Suprapubic skin (tissue), 3 donors: ENCODE measurements around the gene FCHO2.

Source experiments
- CTCF ChIP-seq, 2 donors: fragments of 200-600 bp in 1 of 2; fragments of 450-650 bp in 1 of 2; sonication (generic) in 1 of 2; IDR thresholded peaks; one replicate each; pipeline ENCODE4 v1.5.1; 2016 to 2019; ENCODE audit warnings: antibody characterized with exemption in 2 of 2, mild to moderate bottlenecking in 1 of 2, moderate library complexity in 1 of 2
- EP300 ChIP-seq: sonication (generic); formaldehyde crosslinking; IDR thresholded peaks from one replicate; pipeline ENCODE4 v1.6.1; 2017; ENCODE audit warnings: antibody characterized with exemption
- POLR2A ChIP-seq, 2 donors: fragments of 450-650 bp; IDR thresholded peaks; one replicate each; pipeline ENCODE4 v1.6.1; 2017; ENCODE audit warnings: antibody characterized with exemption in 2 of 2, mild to moderate bottlenecking in 2 of 2, moderate library complexity in 2 of 2

- TF ChIP-seq CTCF (IDR thresholded peaks at IDR 0.05) (no peak), EP300 (no peak), POLR2A (IDR thresholded peaks at IDR 0.05) (no peak)
These were observed 34.9 kb upstream of the FCHO2 start for GRCh38 chr5:72920690-72921502.
